T-helper 2 cell (primary cell): Measurements from ENCODE around the gene SSR2.

Experiments used
- DNase-seq, 5 experiments: peaks; one replicate each; pipeline versions ENCODE4 v3.0.0 to v3.0.0-alpha.2; 2012 to 2022
- total RNA-seq, 2 donors: gene quantifications; one replicate each; lab custom pipeline; 2026; lab: John Stamatoyannopoulos, UW

The SSR2 gene
- total RNA-seq = 146 to 182 reads per million in 2 donors

GRCh38 chr1:156020293-156021092, at the start of gene SSR2:
SSR2 (minus strand) TSS chr1:156020951; CDS start chr1:156020167, 784 bp downstream.
- peak; percentile 50 to 93 (median 76) for DNase-seq

DNA sequence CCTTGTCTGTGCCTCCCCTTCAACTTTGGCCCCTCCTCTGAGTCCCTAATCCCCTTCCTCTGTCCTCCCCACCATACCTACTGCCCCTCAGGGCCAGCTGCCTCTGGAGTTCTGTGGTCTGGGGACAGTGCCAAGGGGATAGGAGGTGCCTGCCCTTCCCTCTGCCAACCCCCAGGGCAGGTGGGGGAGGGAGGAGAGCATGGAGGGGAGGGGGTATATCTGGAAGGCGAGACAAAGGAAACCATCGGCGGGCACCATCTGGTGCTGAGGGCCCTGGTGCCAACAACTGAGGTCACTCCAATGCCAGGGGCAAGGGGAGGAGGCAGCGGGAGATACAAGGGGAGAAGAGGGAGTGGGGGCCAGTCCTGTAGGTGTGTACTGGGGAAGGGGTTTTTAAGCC, 49.8 kb upstream of the SSR2 start:
- DNase-seq = no peak

GRCh38 chr1:156069490-156070455, 49.0 kb upstream of the SSR2 start:
- no peak for DNase-seq

GRCh38 chr1:156067262-156067661, 46.5 kb upstream of the SSR2 start:
- no peak for DNase-seq

DNA sequence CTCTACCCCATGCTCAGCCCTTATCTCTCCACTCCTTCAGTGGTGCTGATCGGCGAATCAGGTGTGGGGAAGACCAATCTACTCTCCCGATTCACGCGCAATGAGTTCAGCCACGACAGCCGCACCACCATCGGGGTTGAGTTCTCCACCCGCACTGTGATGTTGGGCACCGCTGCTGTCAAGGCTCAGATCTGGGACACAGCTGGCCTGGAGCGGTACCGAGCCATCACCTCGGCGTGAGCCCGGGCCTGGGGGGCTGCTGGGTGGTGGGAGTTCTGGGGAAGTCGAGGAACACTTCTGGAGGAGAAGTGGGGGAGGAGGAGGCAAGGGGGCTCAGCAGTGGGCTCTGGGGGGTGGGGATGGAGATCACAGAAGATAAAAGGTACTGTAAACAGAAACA, 45.1 kb upstream of the SSR2 start:
- DNase-seq = no peak

- DNase-seq = no peak
These were observed 44.5 kb upstream of the SSR2 start for GRCh38 chr1:156065212-156065611.

- no peak for DNase-seq
These were observed 43.9 kb upstream of the SSR2 start for GRCh38 chr1:156064615-156065014.

- DNase-seq = no peak
These were observed 43.2 kb upstream of the SSR2 start for GRCh38 chr1:156063997-156064285.

GRCh38 chr1:156062189-156062588, 41.4 kb upstream of the SSR2 start:
- DNase-seq = no peak

DNA sequence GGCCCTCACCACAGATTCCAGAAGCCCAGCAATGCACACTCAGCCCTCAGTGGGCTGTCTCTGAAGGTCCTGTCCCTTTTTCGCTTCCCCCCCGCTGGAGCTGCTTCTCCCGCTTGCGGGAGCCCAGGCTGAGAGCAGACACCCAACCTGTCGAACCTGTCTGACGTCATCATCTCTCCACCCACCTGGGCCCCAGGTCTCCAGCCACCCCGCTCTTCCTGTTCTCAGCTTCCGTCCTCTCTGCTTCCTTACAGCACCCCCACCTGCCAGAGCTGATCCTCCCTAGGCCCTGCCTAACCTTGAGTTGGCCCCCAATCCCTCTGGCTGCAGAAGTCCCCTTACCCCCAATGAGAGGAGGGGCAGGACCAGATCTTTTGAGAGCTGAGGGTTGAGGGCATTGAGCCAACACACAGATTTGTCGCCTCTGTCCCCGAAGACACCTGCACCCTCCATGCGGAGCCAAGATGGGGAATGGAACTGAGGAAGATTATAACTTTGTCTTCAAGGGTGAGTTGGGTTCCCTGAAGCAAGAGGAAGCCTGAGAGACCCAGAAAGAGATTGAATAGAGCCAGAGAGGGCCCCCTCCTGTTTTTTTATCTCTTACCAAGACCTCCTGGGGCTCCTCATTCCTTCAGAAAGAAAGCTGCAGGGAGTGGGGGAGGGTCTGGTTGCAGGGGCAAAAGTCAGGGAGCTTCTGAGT, 40.3 kb upstream of the SSR2 start, which contains the start of gene RAB25:
RAB25 (plus strand) TSS at position 224 of the 700 bp plus-strand sequence; CDS start at position 465, 241 bp downstream.
- DNase-seq = no peak

DNA sequence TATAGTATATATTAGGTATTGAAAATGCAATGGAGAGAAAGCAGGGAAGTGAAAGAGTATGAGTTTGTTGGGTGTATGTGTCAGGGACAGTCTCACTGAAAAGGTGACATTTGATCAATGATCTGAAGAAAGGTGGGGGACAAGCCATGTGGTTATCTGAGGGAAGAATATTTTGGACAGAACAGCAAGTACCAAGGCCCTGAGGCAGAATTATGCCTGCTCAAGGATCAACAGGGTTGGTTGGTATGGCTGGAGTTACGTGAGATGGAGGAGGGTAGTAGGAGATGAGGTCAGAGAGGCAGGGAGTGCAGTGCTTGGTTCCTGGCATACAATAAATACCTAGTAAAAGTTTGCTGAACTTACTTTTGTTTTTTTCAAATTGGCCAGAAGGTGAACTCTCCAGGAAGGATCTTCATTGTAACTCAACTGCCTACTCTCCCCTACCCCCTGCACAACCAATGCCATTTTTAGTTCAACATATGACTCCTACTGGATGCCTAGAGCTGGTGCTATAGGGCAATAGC, 35.6 kb upstream of the SSR2 start:
- peak in 1 of 5 experiments; percentile 12 for DNase-seq

- DNase-seq = no peak
These were observed 34.7 kb upstream of the SSR2 start for GRCh38 chr1:156055281-156056048.

- DNase-seq = peak; percentile 80 to 97 (median 93)
These were observed 33.9 kb upstream of the SSR2 start, which contains the start of gene LAMTOR2 for GRCh38 chr1:156054500-156055280. LAMTOR2 (plus strand) TSS chr1:156054782; CDS start chr1:156054890, 108 bp downstream.

DNA sequence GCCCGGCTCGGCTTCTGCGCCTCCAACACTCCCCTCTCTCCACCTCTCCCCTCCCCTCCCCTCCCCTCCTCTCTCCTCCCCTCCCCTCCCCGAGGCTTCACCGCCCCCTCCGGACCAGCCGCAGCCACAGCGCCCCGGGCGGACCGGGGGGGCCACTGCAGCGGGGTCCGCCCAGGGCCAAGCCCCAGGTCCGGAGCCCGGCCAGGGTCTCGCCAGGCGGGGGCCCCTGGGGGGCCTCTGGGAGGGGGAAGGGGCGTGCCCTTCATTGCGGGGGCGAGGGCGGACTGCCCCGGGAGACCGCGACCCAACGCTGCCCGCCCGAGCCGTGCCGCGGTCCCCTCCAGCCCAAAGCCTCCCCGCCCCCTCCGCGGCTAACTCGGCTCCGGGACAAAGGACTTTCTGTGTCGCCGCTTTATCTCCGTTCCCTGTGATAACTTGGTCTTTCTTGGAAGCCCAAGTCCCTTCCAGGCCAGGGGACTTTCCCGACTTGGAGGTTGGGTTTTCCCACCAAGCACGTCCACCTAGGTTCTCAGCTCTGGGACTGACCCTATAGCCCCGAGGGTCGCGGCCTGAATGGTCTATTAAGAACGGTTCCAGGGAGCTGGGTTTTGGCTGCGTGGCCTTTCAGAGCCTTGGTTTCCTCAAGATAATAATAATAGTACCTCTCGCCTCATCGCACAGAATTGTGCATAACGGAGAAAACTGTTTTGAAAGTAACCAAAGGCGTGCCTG, 33.2 kb upstream of the SSR2 start, which contains the start of gene UBQLN4:
UBQLN4 (minus strand) TSS at position 31 of the 732 bp plus-strand sequence. CDS start 97 bp downstream, outside the sequence.
- peak; percentile 65 to 90 (median 79) for DNase-seq

- peak; percentile 45 to 70 (median 60) for DNase-seq
These were observed 32.4 kb upstream of the SSR2 start for GRCh38 chr1:156052862-156053767.

GRCh38 chr1:156051011-156051725, 30.4 kb upstream of the SSR2 start:
- DNase-seq = no peak

DNA sequence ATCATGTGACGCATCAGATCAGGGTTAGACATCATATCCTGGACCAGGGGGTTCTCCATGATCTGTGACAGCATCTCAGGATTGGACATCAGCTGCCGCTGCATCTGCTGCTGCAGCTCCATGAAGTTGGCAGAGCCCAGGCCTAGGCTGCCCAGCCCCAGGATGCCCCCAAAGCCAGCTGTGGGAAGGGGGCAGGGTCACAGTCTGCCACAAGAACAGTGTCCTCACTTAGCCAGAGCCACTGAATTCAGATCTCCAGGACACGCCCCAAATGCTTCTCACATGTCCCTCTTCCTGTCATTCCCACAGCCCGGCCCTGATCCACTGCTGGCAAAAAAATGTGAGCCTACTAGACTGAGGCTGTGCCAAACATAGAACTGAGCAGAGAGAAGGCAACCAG, 29.6 kb upstream of the SSR2 start:
- DNase-seq = no peak

- no peak for DNase-seq
These were observed 28.0 kb upstream of the SSR2 start for GRCh38 chr1:156048663-156049258.
